Neural cell (in vitro differentiated cells): ENCODE results near the gene ZDBF2. TPM values are rescaled to one million over a fixed set of nuclear protein-coding genes. Genes with fewer than 3 reads are reported as not detected.
A peak's percentile ranks its signal among the peaks of the same experiment; 100 is the strongest.

ENCODE experiments used
- H2AFZ ChIP-seq: fragments of 200-600, 300-800 bp; sonication (generic), shearing (Covaris generic); 2 replicates; pipeline ENCODE4 v1.6.0; 2014; ENCODE audit warnings: low read depth, mild to moderate bottlenecking, antibody characterized with exemption, low read length, moderate library complexity
- H3F3A ChIP-seq: fragments of 200-600 bp; shearing (Covaris generic); 2 replicates; pipeline ENCODE4 v1.6.1; 2016; ENCODE audit warnings: mild to moderate bottlenecking, moderate library complexity, mixed read lengths, antibody characterized with exemption, low read length; ENCODE audit not compliant: insufficient read depth, poor library complexity, severe bottlenecking
- H3K27ac ChIP-seq: fragments of 200-600, 300-800 bp; sonication (generic), shearing (Covaris generic); 2 replicates; pipeline ENCODE4 v1.5.1; 2014; ENCODE audit warnings: mild to moderate bottlenecking, low read length, moderate library complexity
- H3K27me3 ChIP-seq: fragments of 300-800, 200-600 bp; sonication (generic), shearing (Covaris generic); 2 replicates; pipeline ENCODE4 v1.6.0; 2014; ENCODE audit warnings: mild to moderate bottlenecking, low read depth, low read length, moderate library complexity; ENCODE audit not compliant: insufficient read depth
- H3K36me3 ChIP-seq: fragments of 300-800, 200-600 bp; sonication (generic), shearing (Covaris generic); 2 replicates; pipeline ENCODE4 v1.5.1; 2014; ENCODE audit warnings: mild to moderate bottlenecking, antibody characterized with exemption, low read length, moderate library complexity; ENCODE audit not compliant: insufficient read depth
- H3K4me2 ChIP-seq: fragments of 300-800, 200-600 bp; sonication (generic), shearing (Covaris generic); 2 replicates; pipeline ENCODE4 v1.6.0; 2014; ENCODE audit warnings: mild to moderate bottlenecking, low read length
- H3K4me3 ChIP-seq: fragments of 300-800, 200-600 bp; sonication (generic), shearing (Covaris generic); 2 replicates; pipeline ENCODE4 v1.5.1; 2014; ENCODE audit warnings: mild to moderate bottlenecking, low read length, moderate library complexity
- H3K79me2 ChIP-seq: fragments of 200-600 bp; shearing (Covaris generic); replicated peaks from 2 replicates; pipeline ENCODE4 v1.6.0; 2014; ENCODE audit warnings: mild to moderate bottlenecking, low read length, moderate library complexity; ENCODE audit not compliant: insufficient read depth
- H3K9ac ChIP-seq: fragments of 300-800, 200-600 bp; sonication (generic), shearing (Covaris generic); 2 replicates; pipeline ENCODE4 v1.6.1; 2016; ENCODE audit warnings: mild to moderate bottlenecking, low read length, mixed read lengths
- H3K9me2 ChIP-seq: fragments of 200-600 bp; shearing (Covaris generic); 2 replicates; pipeline ENCODE4 v1.6.1; 2016; ENCODE audit warnings: mild to moderate bottlenecking, low read length, mixed read lengths; ENCODE audit not compliant: insufficient read depth
- H3K9me3 ChIP-seq: fragments of 200-600, 300-800 bp; sonication (generic), shearing (Covaris generic); 2 replicates; pipeline ENCODE4 v1.6.1; 2016; ENCODE audit warnings: mild to moderate bottlenecking, mixed run types, low read length, moderate library complexity, mixed read lengths
- H4K20me1 ChIP-seq: fragments of 200-600 bp; shearing (Covaris generic); 2 replicates; pipeline ENCODE4 v1.6.1; 2016; ENCODE audit warnings: mild to moderate bottlenecking, mixed run types; ENCODE audit not compliant: insufficient read depth
- EP300 ChIP-seq: fragments of 450-650 bp; conservative IDR thresholded peaks from 2 replicates; pipeline ENCODE4 v1.6.1; 2014; ENCODE audit warnings: antibody characterized with exemption, mild to moderate bottlenecking, moderate library complexity; ENCODE audit not compliant: poor library complexity, severe bottlenecking
- EZH2 ChIP-seq: fragments of 200-600, 300-800 bp; shearing (Covaris generic), sonication (generic); IDR thresholded peaks from 2 replicates; pipeline ENCODE4 v1.6.1; 2014; ENCODE audit warnings: antibody characterized with exemption, low read length, borderline replicate concordance, mild to moderate bottlenecking; ENCODE audit not compliant: insufficient read depth, poor library complexity, severe bottlenecking
- MXI1 ChIP-seq: fragments of 450-650 bp; conservative IDR thresholded peaks from 2 replicates; pipeline ENCODE4 v1.6.1; 2014; ENCODE audit warnings: antibody characterized with exemption, mild to moderate bottlenecking; ENCODE audit not compliant: poor library complexity, severe bottlenecking
- POLR2AphosphoS5 ChIP-seq: IDR thresholded peaks from 2 replicates; pipeline ENCODE4 v1.6.1; 2012
- RAD21 ChIP-seq: fragments of 450-650 bp; conservative IDR thresholded peaks from 2 replicates; pipeline ENCODE4 v1.6.1; 2014; ENCODE audit warnings: antibody characterized with exemption, mild to moderate bottlenecking, moderate library complexity
- SMC3 ChIP-seq: fragments of 450-650 bp; conservative IDR thresholded peaks from 2 replicates; pipeline ENCODE4 v1.6.1; 2014; ENCODE audit warnings: antibody characterized with exemption, mild to moderate bottlenecking, moderate library complexity; ENCODE audit not compliant: poor library complexity
- TAF1 ChIP-seq: IDR thresholded peaks from 2 replicates; pipeline ENCODE4 v1.6.1; 2012; ENCODE audit warnings: low read depth
- polyA plus RNA-seq: library from polyadenylated mRNA; depleted of rRNA; stranded (reverse); fragments of >200 nt; gene quantifications from 2 replicates; pipeline ENCODE4 v1.2.3, GENCODE V29; 2014
- TF ChIP-seq, protein P1 (sequence below): fragments of 450-650 bp; IDR thresholded peaks from 2 replicates; pipeline ENCODE4 v1.5.1; 2014; ENCODE audit warnings: antibody characterized with exemption, mild to moderate bottlenecking, moderate library complexity; ENCODE audit not compliant: poor library complexity, severe bottlenecking
- TF ChIP-seq, protein P2 (sequence below): IDR thresholded peaks from 2 replicates; pipeline ENCODE4 v1.6.1; 2012; ENCODE audit warnings: borderline replicate concordance

Gene ZDBF2
- polyA plus RNA-seq, 1 donor from 2014 or later = 23.4 TPM

GRCh38 chr2:206229642-206230041 lies 44.8 kb upstream of the ZDBF2 start:
- no peaks in the 10 kb centered on the region for H3K27me3 ChIP-seq
- H3K9me3 ChIP-seq = no peaks in the 10 kb centered on the region
- TF ChIP-seq MXI1 (no peak), TAF1 (no peak), POLR2AphosphoS5 (no peak), RAD21 (no peak), EP300 (no peak), EZH2 (no peak), SMC3 (no peak)
- TF ChIP-seq, protein P1, sequence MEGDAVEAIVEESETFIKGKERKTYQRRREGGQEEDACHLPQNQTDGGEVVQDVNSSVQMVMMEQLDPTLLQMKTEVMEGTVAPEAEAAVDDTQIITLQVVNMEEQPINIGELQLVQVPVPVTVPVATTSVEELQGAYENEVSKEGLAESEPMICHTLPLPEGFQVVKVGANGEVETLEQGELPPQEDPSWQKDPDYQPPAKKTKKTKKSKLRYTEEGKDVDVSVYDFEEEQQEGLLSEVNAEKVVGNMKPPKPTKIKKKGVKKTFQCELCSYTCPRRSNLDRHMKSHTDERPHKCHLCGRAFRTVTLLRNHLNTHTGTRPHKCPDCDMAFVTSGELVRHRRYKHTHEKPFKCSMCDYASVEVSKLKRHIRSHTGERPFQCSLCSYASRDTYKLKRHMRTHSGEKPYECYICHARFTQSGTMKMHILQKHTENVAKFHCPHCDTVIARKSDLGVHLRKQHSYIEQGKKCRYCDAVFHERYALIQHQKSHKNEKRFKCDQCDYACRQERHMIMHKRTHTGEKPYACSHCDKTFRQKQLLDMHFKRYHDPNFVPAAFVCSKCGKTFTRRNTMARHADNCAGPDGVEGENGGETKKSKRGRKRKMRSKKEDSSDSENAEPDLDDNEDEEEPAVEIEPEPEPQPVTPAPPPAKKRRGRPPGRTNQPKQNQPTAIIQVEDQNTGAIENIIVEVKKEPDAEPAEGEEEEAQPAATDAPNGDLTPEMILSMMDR = no peak
- TF ChIP-seq, protein P2, sequence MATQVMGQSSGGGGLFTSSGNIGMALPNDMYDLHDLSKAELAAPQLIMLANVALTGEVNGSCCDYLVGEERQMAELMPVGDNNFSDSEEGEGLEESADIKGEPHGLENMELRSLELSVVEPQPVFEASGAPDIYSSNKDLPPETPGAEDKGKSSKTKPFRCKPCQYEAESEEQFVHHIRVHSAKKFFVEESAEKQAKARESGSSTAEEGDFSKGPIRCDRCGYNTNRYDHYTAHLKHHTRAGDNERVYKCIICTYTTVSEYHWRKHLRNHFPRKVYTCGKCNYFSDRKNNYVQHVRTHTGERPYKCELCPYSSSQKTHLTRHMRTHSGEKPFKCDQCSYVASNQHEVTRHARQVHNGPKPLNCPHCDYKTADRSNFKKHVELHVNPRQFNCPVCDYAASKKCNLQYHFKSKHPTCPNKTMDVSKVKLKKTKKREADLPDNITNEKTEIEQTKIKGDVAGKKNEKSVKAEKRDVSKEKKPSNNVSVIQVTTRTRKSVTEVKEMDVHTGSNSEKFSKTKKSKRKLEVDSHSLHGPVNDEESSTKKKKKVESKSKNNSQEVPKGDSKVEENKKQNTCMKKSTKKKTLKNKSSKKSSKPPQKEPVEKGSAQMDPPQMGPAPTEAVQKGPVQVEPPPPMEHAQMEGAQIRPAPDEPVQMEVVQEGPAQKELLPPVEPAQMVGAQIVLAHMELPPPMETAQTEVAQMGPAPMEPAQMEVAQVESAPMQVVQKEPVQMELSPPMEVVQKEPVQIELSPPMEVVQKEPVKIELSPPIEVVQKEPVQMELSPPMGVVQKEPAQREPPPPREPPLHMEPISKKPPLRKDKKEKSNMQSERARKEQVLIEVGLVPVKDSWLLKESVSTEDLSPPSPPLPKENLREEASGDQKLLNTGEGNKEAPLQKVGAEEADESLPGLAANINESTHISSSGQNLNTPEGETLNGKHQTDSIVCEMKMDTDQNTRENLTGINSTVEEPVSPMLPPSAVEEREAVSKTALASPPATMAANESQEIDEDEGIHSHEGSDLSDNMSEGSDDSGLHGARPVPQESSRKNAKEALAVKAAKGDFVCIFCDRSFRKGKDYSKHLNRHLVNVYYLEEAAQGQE = no peak
- H3K36me3 ChIP-seq = no peaks in the 10 kb centered on the region
- H4K20me1 ChIP-seq = no peaks in the 10 kb centered on the region
- H3K79me2 ChIP-seq = no peaks in the 10 kb centered on the region
- H3K4me3 ChIP-seq = no peak overlapping the region
- H3K9ac ChIP-seq = no peak overlapping the region
- no peak overlapping the region for H3K4me2 ChIP-seq
- H3K9me2 ChIP-seq = no peaks in the 10 kb centered on the region
- no peak overlapping the region for H2AFZ ChIP-seq
- no peak overlapping the region for H3K27ac ChIP-seq
- H3F3A ChIP-seq = no peaks in the 10 kb centered on the region

GRCh38 chr2:206230060-206230762 lies 44.3 kb upstream of the ZDBF2 start:
- TF ChIP-seq SMC3 (no peak), POLR2AphosphoS5 (peak; percentile 7)
- no peak overlapping the region for H3K4me3 ChIP-seq
- H3F3A ChIP-seq = no peaks in the 10 kb centered on the region
- no peak overlapping the region for H3K4me2 ChIP-seq
- H3K36me3 ChIP-seq = no peaks in the 10 kb centered on the region
- H3K9ac ChIP-seq = no peak overlapping the region
- H4K20me1 ChIP-seq = no peaks in the 10 kb centered on the region
- no peak overlapping the region for H3K27ac ChIP-seq
- no peak overlapping the region for H2AFZ ChIP-seq
- no peaks in the 10 kb centered on the region for H3K9me2 ChIP-seq
- H3K27me3 ChIP-seq = no peaks in the 10 kb centered on the region
- H3K79me2 ChIP-seq = no peaks in the 10 kb centered on the region
- H3K9me3 ChIP-seq = no peaks in the 10 kb centered on the region
